GM12878 (cell line): ENCODE data around the gene UNC45B. TPM values are rescaled to one million over a fixed set of nuclear protein-coding genes. Genes with fewer than 3 reads are reported as not detected.

Source experiments
- ATAC-seq: fragments of 200-7000 bp; cut with Tn5 transposase; 3 replicates; pipeline ENCODE4 v1.9.1; 2020; ENCODE audit warnings: mild to moderate bottlenecking, moderate library complexity
- BruUV-seq: library from RNA; stranded (reverse); fragments of 400-500 nt; replicated peaks from 2 replicates; lab custom pipeline; 2021; lab: Mats Ljungman, UMichigan
- CTCF ChIA-PET: fragments of 300-600 bp; sonication (Branson Sonifier 250); formaldehyde crosslinking; extraction: SDS; loops from one replicate; lab custom pipeline; 2021; ENCODE audit warnings: inconsistent platforms; lab: Yijun Ruan, JAX
- POLR2A ChIA-PET: fragments of 350-600 bp; formaldehyde crosslinking; extraction: SDS; loops from one replicate; lab custom pipeline; 2021; ENCODE audit warnings: inconsistent platforms; lab: Charles Lee
- RAD21 ChIA-PET: fragments of 300-600 bp; sonication (Branson Sonifier 250); formaldehyde crosslinking; loops from one replicate; lab custom pipeline; 2023; ENCODE audit warnings: antibody characterized with exemption; ENCODE audit not compliant: unreplicated experiment; lab: Charles Lee
- SMC1A ChIA-PET: fragments of 300-600 bp; sonication (Branson Sonifier 250); formaldehyde crosslinking; loops from one replicate; lab custom pipeline; 2023; ENCODE audit not compliant: unreplicated experiment, uncharacterized antibody; lab: Charles Lee
- DNase-seq: peaks from one replicate; pipeline ENCODE4 v3.0.0-alpha.2; 2011; ENCODE audit warnings: low read depth, low spot score
- FAIRE-seq: peaks from 3 replicates; lab custom pipeline; 2011; peaks lifted over from hg19 to GRCh38; lab: Jason Lieb, UNC
- H2AFZ ChIP-seq: 2 replicates; pipeline ENCODE4 v1.6.0; 2011; ENCODE audit warnings: low read depth, low read length, control low read depth; ENCODE audit not compliant: control insufficient read depth
- H3K27ac ChIP-seq: 2 replicates; pipeline ENCODE4 v1.5.1; 2011; ENCODE audit warnings: control low read depth; ENCODE audit not compliant: control insufficient read depth, insufficient read depth
- H3K27me3 ChIP-seq, 2 experiments: replicated peaks in 1 of 2; 2 replicates each; pipeline versions ENCODE4 v1.6.0 to v1.6.1; 2011; ENCODE audit warnings: low read length in 1 of 2; ENCODE audit not compliant: control insufficient read depth in 2 of 2, insufficient read depth in 2 of 2
- H3K36me3 ChIP-seq, 2 experiments: 2 replicates each; pipeline ENCODE4 v1.5.1; 2011; ENCODE audit warnings: low read length in 1 of 2; ENCODE audit not compliant: control insufficient read depth in 2 of 2, insufficient read depth in 2 of 2
- H3K4me1 ChIP-seq: 2 replicates; pipeline ENCODE4 v1.6.1; 2011; ENCODE audit warnings: mild to moderate bottlenecking, low read length, moderate library complexity, mixed read lengths; ENCODE audit not compliant: control insufficient read depth, insufficient read depth
- H3K4me2 ChIP-seq: 2 replicates; pipeline ENCODE4 v1.6.0; 2011; ENCODE audit warnings: control low read depth; ENCODE audit not compliant: control insufficient read depth, insufficient read depth
- H3K4me3 ChIP-seq: fragments of 200-600 bp; sonication (generic); 2 replicates; pipeline ENCODE4 v1.5.1; 2016
- H3K79me2 ChIP-seq: 2 replicates; pipeline ENCODE4 v1.6.0; 2011; ENCODE audit warnings: low read length; ENCODE audit not compliant: control insufficient read depth, insufficient read depth
- H3K9ac ChIP-seq: 2 replicates; pipeline ENCODE4 v1.8.0; 2011; ENCODE audit warnings: low read length, control low read depth, mixed read lengths; ENCODE audit not compliant: control insufficient read depth, insufficient read depth
- H3K9me3 ChIP-seq: replicated peaks from 3 replicates; pipeline ENCODE4 v1.5.1; 2011; ENCODE audit warnings: mild to moderate bottlenecking, low read length; ENCODE audit not compliant: control insufficient read depth, insufficient read depth
- H4K20me1 ChIP-seq: 2 replicates; pipeline ENCODE4 v1.6.0; 2011; ENCODE audit not compliant: control insufficient read depth, insufficient read depth
- E4F1 ChIP-seq: fragments of 450-650 bp; IDR thresholded peaks from 2 replicates; pipeline ENCODE4 v1.6.1; 2018; ENCODE audit warnings: borderline replicate concordance, mild to moderate bottlenecking; ENCODE audit not compliant: partially characterized antibody
- HDAC6 ChIP-seq: fragments of 200-600 bp; sonication (generic); IDR thresholded peaks from one replicate; pipeline ENCODE4 v1.8.0; 2017; ENCODE audit warnings: antibody characterized with exemption; ENCODE audit not compliant: unreplicated experiment
- KAT2A ChIP-seq: conservative IDR thresholded peaks from 2 replicates; pipeline ENCODE4 v1.6.1; 2011; ENCODE audit warnings: low read depth, low read length; ENCODE audit not compliant: control insufficient read depth
- MLLT1 ChIP-seq: fragments of 450-650 bp; IDR thresholded peaks from 2 replicates; pipeline ENCODE4 v1.6.1; 2016; ENCODE audit warnings: mild to moderate bottlenecking
- MTA3 ChIP-seq: IDR thresholded peaks from 2 replicates; pipeline ENCODE4 v1.6.1; 2012; ENCODE audit warnings: low read length, inconsistent platforms, borderline replicate concordance
- NR2F1 ChIP-seq: fragments of 450-650 bp; conservative IDR thresholded peaks from 2 replicates; pipeline ENCODE4 v1.6.1; 2017; ENCODE audit warnings: mild to moderate bottlenecking
- WGBS: methylation state at CpG from one replicate; pipeline ENCODE4 v1.1.6; 2016; ENCODE audit warnings: low lambda C conversion rate; ENCODE audit not compliant: insufficient replicate concordance, insufficient coverage; ENCODE audit errors: missing lambda C conversion rate; 5-methylcytosine and 5-hydroxymethylcytosine counted together
- in situ Hi-C: fragments of 300-500 bp; cut with MboI; formaldehyde crosslinking; loops from 9 replicates; pipeline ENCODE4 v1.14.3; 2018; ENCODE audit warnings: mixed read lengths
- intact Hi-C: fragments of 100-400 bp; cut with micrococcal nuclease; formaldehyde crosslinking; loops from one replicate; pipeline ENCODE4 v1.14.2; 2022; ENCODE audit not compliant: unreplicated experiment
- polyA plus RNA-seq, 11 experiments: library from polyadenylated mRNA; depleted of rRNA in 4 of 11; unstranded in 6 of 11; stranded (reverse) in 5 of 11; fragments of >200 nt; fragmentation: Nextera tagmentation in 4 of 11; fragmentation: Illumina TruSeq in 1 of 11; extraction: Ambion mirVana in 4 of 11; extraction: Trizol in 1 of 11; gene quantifications; 1 replicate in 1 of 11; 2 replicates in 10 of 11; pipeline versions ENCODE4 v1.2.1 to v1.2.3, GENCODE V29; 2011 to 2016; ENCODE audit warnings: inconsistent platforms in 2 of 11, missing spikeins in 2 of 11, low read depth in 1 of 11
- total RNA-seq, 4 experiments: library from RNA; depleted of rRNA in 3 of 4; stranded (reverse); fragments of >200 nt in 3 of 4; fragmentation: Illumina TruSeq in 1 of 4; extraction: Trizol in 1 of 4; gene quantifications; 2 replicates each; pipeline versions ENCODE4 v1.2.1 to v1.2.3, GENCODE V29; 2013 to 2021

The UNC45B gene
- total and polyA plus RNA-seq, 10 of the 15 experiments (the other 5 are each of a cell fraction or from before 2014, with no cell fraction given) = 0.03 TPM; not detected in 9

GRCh38 chr17:35175638-35176415 is 28.2 kb downstream of the UNC45B start:
- no peaks in the 10 kb centered on the region for H3K9me3 ChIP-seq
- no peak overlapping the region for H3K9ac ChIP-seq
- no peaks in the 10 kb centered on the region for H3K36me3 ChIP-seq
- H3K27ac ChIP-seq = no peak overlapping the region
- no peak for ATAC-seq
- no peaks in the 10 kb centered on the region for H3K79me2 ChIP-seq
- no peak overlapping the region for H3K4me2 ChIP-seq
- peaks cover 0 to 4% of the 10 kb centered on the region in 2 experiments; a peak in 1 of 4 replicates for H3K27me3 ChIP-seq
- H3K4me3 ChIP-seq = no peak overlapping the region
- intact Hi-C loops = no loop called here
- in situ Hi-C loops = no loop called here
- SMC1A ChIA-PET = no interaction called here
- TF ChIP-seq MLLT1 (no peak), HDAC6 (no peak), MTA3 (no peak), KAT2A (no peak), NR2F1 (no peak), E4F1 (no peak)
- TF ChIP-seq, all 136 proteins: peak for 0
- WGBS = 40% methylated on average over 9 of the region's 9 CpGs
- CTCF ChIA-PET = no interaction called here
- Histone ChIP-seq H3K4me1 (no peaks in the 10 kb centered on the region), H4K20me1 (no peaks in the 10 kb centered on the region), H2AFZ (no peak overlapping the region)
- no TSS peak for BruUV-seq
- DNase-seq (no peak), FAIRE-seq (no peak)
- RAD21 ChIA-PET = no interaction called here
- POLR2A ChIA-PET = no interaction called here
